HCT116 (cell line): Measurements from ENCODE around the gene GRM8. TPM values are rescaled to one million over a fixed set of nuclear protein-coding genes. Genes with fewer than 3 reads are reported as not detected.

Experiments used
- ATAC-seq: fragments of 200-7000 bp; cut with Tn5 transposase; 2 replicates; pipeline ENCODE4 v1.9.1; 2020; ENCODE audit warnings: mild to moderate bottlenecking, moderate library complexity
- BruUV-seq: library from RNA; stranded (reverse); fragments of 400-500 nt; replicated peaks from 2 replicates; lab custom pipeline; 2021; lab: Mats Ljungman, UMichigan
- CTCF ChIA-PET: fragments of 300-600 bp; sonication (Branson Sonifier 250); formaldehyde crosslinking; loops from one replicate; lab custom pipeline; 2021; ENCODE audit warnings: antibody characterized with exemption; lab: Charles Lee
- POLR2A ChIA-PET: fragments of 300-600, 350-600 bp; sonication (Branson Sonifier 250); formaldehyde crosslinking; loops from one replicate; lab custom pipeline; 2021; ENCODE audit warnings: antibody characterized with exemption; lab: Charles Lee
- RAD21 ChIA-PET, 2 experiments: fragments of 300-600 bp; sonication (Branson Sonifier 250); formaldehyde crosslinking; loops; one replicate each; lab custom pipeline; 2023; ENCODE audit warnings: low total read pairs in 2 of 2; ENCODE audit not compliant: uncharacterized antibody in 2 of 2, unreplicated experiment in 2 of 2, low non-redundant PET in 1 of 2; lab: Charles Lee
- DNase-seq: peaks from one replicate; pipeline ENCODE4 v3.0.0-alpha.2; 2010; ENCODE audit warnings: low read depth, low spot score
- H2AFZ ChIP-seq: fragments of 200-600 bp; shearing (Covaris generic), sonication (generic); 2 replicates; pipeline ENCODE4 v1.6.1; 2017; ENCODE audit warnings: low read depth, mixed run types, mixed read lengths, antibody characterized with exemption, low read length; ENCODE audit not compliant: poor library complexity, severe bottlenecking
- H3K27ac ChIP-seq: 2 replicates; pipeline ENCODE4 v1.5.1; 2012; ENCODE audit warnings: low read depth, low read length
- H3K27me3 ChIP-seq: fragments of 200-600 bp; sonication (generic); 2 replicates; pipeline ENCODE4 v1.6.1; 2016; ENCODE audit warnings: mixed run types, low read length, mixed read lengths; ENCODE audit not compliant: insufficient read depth
- H3K36me3 ChIP-seq, 2 experiments: fragments of 200-500 bp in 1 of 2; fragments of 200-600 bp in 1 of 2; sonication (Bioruptor generic) in 1 of 2; sonication (generic) in 1 of 2; 2 replicates each; pipeline versions ENCODE4 v1.5.1 to v1.6.1; 2014 to 2016; ENCODE audit warnings: low read length in 2 of 2, inconsistent platforms in 1 of 2, mixed read lengths in 1 of 2, mixed run types in 1 of 2; ENCODE audit not compliant: insufficient read depth in 2 of 2, control insufficient read depth in 1 of 2
- H3K4me1 ChIP-seq, 2 experiments: fragments of 200-600 bp in 1 of 2; sonication (generic) in 1 of 2; 2 replicates each; pipeline versions ENCODE4 v1.5.1 to v1.6.1; 2012 to 2017; ENCODE audit warnings: low read length in 2 of 2, inconsistent platforms in 1 of 2, mild to moderate bottlenecking in 1 of 2, mixed read lengths in 1 of 2, mixed run types in 1 of 2, moderate library complexity in 1 of 2; ENCODE audit not compliant: insufficient read depth in 2 of 2, control insufficient read depth in 1 of 2
- H3K4me2 ChIP-seq: fragments of 200-600 bp; sonication (generic); 2 replicates; pipeline ENCODE4 v1.6.1; 2017; ENCODE audit warnings: mixed run types, low read length, mixed read lengths
- H3K4me3 ChIP-seq, 2 experiments: fragments of 200-600 bp in 1 of 2; sonication (generic) in 1 of 2; replicated peaks in 1 of 2; 2 replicates each; pipeline ENCODE4 v1.5.1; 2011 to 2016; ENCODE audit warnings: low read length in 2 of 2, control low read depth in 1 of 2, low read depth in 1 of 2, mild to moderate bottlenecking in 1 of 2, mixed read lengths in 1 of 2, mixed run types in 1 of 2
- H3K79me2 ChIP-seq: fragments of 200-600 bp; sonication (generic); 2 replicates; pipeline ENCODE4 v1.6.1; 2017; ENCODE audit warnings: mild to moderate bottlenecking, mixed run types, low read length, moderate library complexity, mixed read lengths; ENCODE audit not compliant: insufficient read depth
- H3K9ac ChIP-seq: fragments of 200-600 bp; sonication (generic); 2 replicates; pipeline ENCODE4 v1.6.1; 2016; ENCODE audit warnings: low read length, mixed read lengths
- H3K9me2 ChIP-seq: fragments of 200-600 bp; sonication (generic), shearing (Covaris generic); 2 replicates; pipeline ENCODE4 v1.6.1; 2017; ENCODE audit warnings: mixed run types, mild to moderate bottlenecking, moderate library complexity; ENCODE audit not compliant: insufficient read depth
- H3K9me3 ChIP-seq, 2 experiments: fragments of 200-500 bp in 1 of 2; fragments of 200-600 bp in 1 of 2; sonication (Bioruptor generic) in 1 of 2; sonication (generic) in 1 of 2; 2 replicates each; pipeline ENCODE4 v1.6.1; 2014 to 2017; ENCODE audit warnings: low read length in 2 of 2, mixed read lengths in 2 of 2, inconsistent platforms in 1 of 2, low read depth in 1 of 2, mild to moderate bottlenecking in 1 of 2, mixed run types in 1 of 2, moderate library complexity in 1 of 2; ENCODE audit not compliant: control insufficient read depth in 1 of 2, insufficient read depth in 1 of 2
- H4K20me1 ChIP-seq: fragments of 200-600 bp; sonication (generic), shearing (Covaris generic); 2 replicates; pipeline ENCODE4 v1.6.1; 2017; ENCODE audit warnings: mixed run types, mild to moderate bottlenecking, moderate library complexity; ENCODE audit not compliant: insufficient read depth
- CBX3 ChIP-seq: IDR thresholded peaks from 2 replicates; pipeline ENCODE4 v1.6.1; 2012; ENCODE audit warnings: low read depth
- EZH2 ChIP-seq: fragments of 200-600 bp; sonication (generic); IDR thresholded peaks from 2 replicates; pipeline ENCODE4 v1.6.1; 2017; ENCODE audit warnings: antibody characterized with exemption, mixed run types
- POLR2A ChIP-seq: IDR thresholded peaks from 2 replicates; pipeline ENCODE4 v1.7.0; 2011; ENCODE audit warnings: borderline replicate concordance; ENCODE audit not compliant: insufficient read depth, insufficient read length; ENCODE audit errors: extremely low read depth
- REST ChIP-seq: IDR thresholded peaks from 2 replicates; pipeline ENCODE4 v1.6.1; 2012; ENCODE audit warnings: low read depth
- SRF ChIP-seq: IDR thresholded peaks from 2 replicates; pipeline ENCODE4 v1.6.1; 2012; ENCODE audit warnings: low read depth
- ZBTB33 ChIP-seq: IDR thresholded peaks from 2 replicates; pipeline ENCODE4 v1.6.1; 2011; ENCODE audit warnings: mild to moderate bottlenecking, low read length, moderate library complexity; ENCODE audit not compliant: insufficient replicate concordance; ENCODE audit errors: extremely low read depth
- intact Hi-C: fragments of 100-400 bp; cut with micrococcal nuclease; formaldehyde crosslinking; loops from 2 replicates; pipeline ENCODE4 v1.10.0; 2022
- total RNA-seq: library from RNA; stranded (reverse); gene quantifications from one replicate; pipeline ENCODE4 v1.2.1, GENCODE V29; 2021; ENCODE audit not compliant: unreplicated experiment

Gene GRM8
- total RNA-seq, 1 experiment from 2014 or later = 0.05 TPM

- RAD21 ChIA-PET = no interaction called here
- H3K4me3 ChIP-seq = no peak overlapping the region
- H3K9me3 ChIP-seq = no peaks in the 10 kb centered on the region
- H3K27me3 ChIP-seq = peaks cover 5% of the 10 kb centered on the region; the same call in 1 of the 2 replicates
- TF ChIP-seq POLR2A (no peak), REST (no peak), SRF (no peak), CBX3 (no peak), ZBTB33 (no peak), EZH2 (no peak)
- TF ChIP-seq, all 23 proteins: peak for 0
- Histone ChIP-seq H3K9ac (no peak overlapping the region), H3K9me2 (no peaks in the 10 kb centered on the region), H3K36me3 (no peaks in the 10 kb centered on the region), H3K4me2 (no peak overlapping the region), H3K79me2 (no peaks in the 10 kb centered on the region), H3K4me1 (no peaks in the 10 kb centered on the region), H4K20me1 (no peaks in the 10 kb centered on the region), H3K27ac (no peak overlapping the region), H2AFZ (no peak overlapping the region)
- BruUV-seq = no TSS peak
- ATAC-seq (no peak), DNase-seq (no peak)
- POLR2A ChIA-PET = no interaction called here
- CTCF ChIA-PET = no interaction called here
- intact Hi-C loops = no loop called here
Observed at GRCh38 chr7:127029823-127030222, 222.9 kb downstream of the GRM8 start.
